ENCODE results near the gene RNASEH2C. TPM values are rescaled to one million over a fixed set of nuclear protein-coding genes. Genes with fewer than 3 reads are reported as not detected.
A peak's percentile ranks its signal among the peaks of the same experiment; 100 is the strongest.

The RNASEH2C gene
- total RNA-seq, 4 donors from 2014 or later, result 35.2 to 107 (median 65.4) TPM

DNA sequence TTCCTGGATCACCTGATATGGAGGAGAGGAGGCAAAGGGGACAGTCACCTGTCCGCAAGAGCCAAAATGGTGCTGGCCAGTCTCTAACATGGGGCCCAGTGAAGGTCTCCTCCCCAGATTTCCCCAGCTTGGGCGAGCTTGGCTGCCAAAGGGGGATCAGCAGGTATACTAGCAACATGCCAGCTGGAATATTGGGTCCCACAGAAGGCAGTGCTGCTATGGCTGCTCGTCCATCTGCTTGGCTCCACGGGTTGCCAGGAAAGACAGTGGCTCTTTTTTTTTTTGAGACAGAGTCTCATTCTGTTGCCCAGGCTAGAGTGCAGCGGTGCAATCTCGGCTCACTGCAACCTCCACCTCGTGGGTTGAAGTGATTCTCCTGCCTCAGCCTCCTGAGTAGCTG lies 21.3 kb downstream of the RNASEH2C start:
- TF ChIP-seq POLR2A (IDR thresholded peaks at IDR 0.05), result no peak
- TF ChIP-seq, protein P1, sequence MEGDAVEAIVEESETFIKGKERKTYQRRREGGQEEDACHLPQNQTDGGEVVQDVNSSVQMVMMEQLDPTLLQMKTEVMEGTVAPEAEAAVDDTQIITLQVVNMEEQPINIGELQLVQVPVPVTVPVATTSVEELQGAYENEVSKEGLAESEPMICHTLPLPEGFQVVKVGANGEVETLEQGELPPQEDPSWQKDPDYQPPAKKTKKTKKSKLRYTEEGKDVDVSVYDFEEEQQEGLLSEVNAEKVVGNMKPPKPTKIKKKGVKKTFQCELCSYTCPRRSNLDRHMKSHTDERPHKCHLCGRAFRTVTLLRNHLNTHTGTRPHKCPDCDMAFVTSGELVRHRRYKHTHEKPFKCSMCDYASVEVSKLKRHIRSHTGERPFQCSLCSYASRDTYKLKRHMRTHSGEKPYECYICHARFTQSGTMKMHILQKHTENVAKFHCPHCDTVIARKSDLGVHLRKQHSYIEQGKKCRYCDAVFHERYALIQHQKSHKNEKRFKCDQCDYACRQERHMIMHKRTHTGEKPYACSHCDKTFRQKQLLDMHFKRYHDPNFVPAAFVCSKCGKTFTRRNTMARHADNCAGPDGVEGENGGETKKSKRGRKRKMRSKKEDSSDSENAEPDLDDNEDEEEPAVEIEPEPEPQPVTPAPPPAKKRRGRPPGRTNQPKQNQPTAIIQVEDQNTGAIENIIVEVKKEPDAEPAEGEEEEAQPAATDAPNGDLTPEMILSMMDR (IDR thresholded peaks at IDR 0.05), result no peak
- no peak overlapping the region for H3K4me3 ChIP-seq
- no peaks in the 10 kb centered on the region for H3K9me3 ChIP-seq
- no peaks in the 10 kb centered on the region for H3K4me1 ChIP-seq
- intact Hi-C loops (cut with DNase I; ENCODE audit: low total_unique reads), result no loop called here
- no peak overlapping the region for H3K27ac ChIP-seq
- H3K27me3 ChIP-seq, result no peaks in the 10 kb centered on the region
- no peaks in the 10 kb centered on the region for H3K36me3 ChIP-seq
- no peak for DNase-seq

DNA sequence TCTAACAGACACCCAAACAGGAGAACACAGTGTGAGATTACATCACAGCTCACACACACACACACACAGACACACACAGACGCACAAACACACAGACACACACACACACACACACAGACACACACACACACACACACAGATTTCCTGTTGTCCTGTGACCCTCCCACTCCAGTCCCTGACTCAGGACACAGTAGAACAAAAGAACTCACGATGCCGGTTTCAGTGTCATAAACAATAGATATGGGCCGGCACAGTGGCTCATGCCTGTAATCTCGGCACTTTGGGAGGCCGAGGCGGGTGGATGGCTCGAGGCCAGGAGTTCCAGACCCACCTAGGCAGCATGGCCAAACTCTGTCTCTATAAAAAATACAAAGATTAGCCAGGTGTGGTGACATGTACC lies 22.4 kb downstream of the RNASEH2C start:
- no peaks in the 10 kb centered on the region for H3K4me1 ChIP-seq
- H3K9me3 ChIP-seq, result no peaks in the 10 kb centered on the region
- no peaks in the 10 kb centered on the region for H3K27me3 ChIP-seq
- DNase-seq, result no peak
- TF ChIP-seq POLR2A (IDR thresholded peaks at IDR 0.05), result no peak
- TF ChIP-seq, protein P1 (IDR thresholded peaks at IDR 0.05), result no peak
- no peak overlapping the region for H3K4me3 ChIP-seq
- intact Hi-C loops (cut with DNase I; ENCODE audit: low total_unique reads), result no loop called here
- H3K36me3 ChIP-seq, result no peaks in the 10 kb centered on the region
- no peak overlapping the region for H3K27ac ChIP-seq

DNA sequence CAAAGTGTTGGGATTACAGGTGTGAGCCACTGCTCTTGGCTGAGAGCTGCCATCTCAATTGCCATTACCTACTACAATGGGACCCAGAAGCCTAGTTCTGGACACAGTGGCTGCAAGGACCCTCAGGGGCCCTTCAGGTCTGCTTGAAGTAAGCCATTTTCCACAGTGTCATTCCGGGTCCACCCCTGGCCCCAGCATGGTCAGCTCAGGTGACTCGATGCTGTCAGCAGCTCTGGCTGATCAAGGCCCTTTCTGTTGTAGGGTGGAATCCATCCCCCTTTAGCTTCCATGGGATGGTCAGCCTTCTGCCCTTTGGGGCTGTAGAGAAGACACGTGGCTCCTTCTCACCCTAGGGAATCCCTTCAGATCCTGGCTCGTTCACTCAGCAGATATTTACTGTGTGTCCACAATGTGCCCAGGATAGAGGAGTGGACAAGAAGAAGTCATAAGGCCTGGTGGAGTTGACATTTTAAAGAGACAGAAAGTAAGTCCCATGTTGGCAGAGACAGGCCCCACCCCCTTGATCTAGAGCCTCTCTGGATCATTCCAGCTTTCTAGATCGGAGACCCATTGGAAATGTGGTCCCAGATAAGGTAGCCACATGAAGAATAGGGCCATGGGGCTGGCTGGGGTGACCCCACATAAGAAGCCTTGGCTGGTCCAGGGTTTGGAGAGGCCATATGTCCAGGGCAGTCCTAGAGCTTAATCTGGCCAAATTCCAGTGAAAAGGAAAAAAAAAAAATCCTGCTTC lies 23.6 kb downstream of the RNASEH2C start:
- TF ChIP-seq, protein P1 (IDR thresholded peaks at IDR 0.05), result no peak
- TF ChIP-seq POLR2A (IDR thresholded peaks at IDR 0.05), result no peak
- Histone ChIP-seq H3K9me3 (no peaks in the 10 kb centered on the region), H3K36me3 (no peaks in the 10 kb centered on the region), H3K27ac (no peak overlapping the region), H3K27me3 (no peaks in the 10 kb centered on the region), H3K4me1 (no peaks in the 10 kb centered on the region), H3K4me3 (no peak overlapping the region)
- DNase-seq, result no peak
- intact Hi-C loops (cut with DNase I; ENCODE audit: low total_unique reads), result no loop called here

DNA sequence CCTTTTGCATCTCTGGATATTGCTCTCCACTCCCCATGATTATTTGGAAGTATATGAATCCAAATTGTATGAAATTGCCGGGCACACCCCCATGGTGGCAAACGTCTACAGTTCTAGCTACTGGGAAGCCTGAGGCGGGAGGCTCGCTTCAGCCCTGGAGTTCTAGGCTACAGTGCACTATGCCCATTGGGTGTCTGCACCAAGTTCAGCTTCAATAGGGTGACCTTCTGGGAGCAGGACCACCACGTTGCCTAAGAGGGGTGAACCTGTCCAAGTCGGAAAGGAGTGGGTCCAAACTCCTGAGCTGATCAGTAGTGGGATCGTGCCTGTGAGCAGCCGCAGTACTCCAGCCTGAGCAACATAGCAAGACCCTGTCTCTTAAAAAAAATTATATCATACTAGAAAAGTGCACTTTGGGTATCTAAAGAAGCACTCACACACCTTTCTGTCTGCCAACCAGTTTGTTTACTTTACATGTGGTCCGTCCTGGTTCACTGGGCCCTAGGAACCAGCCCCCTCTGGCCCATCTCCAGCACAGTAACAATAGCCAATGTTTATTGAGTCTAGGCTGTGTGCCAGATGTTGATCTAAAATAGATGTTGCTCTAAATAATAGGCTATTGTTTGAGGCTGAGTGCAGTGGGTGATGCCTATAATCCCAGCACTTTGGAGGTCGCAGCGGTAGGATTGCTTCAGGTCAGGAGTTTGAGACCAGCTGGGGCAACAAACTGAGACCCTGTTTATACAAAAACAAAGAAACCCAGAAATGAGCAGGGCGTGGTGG lies 24.9 kb downstream of the RNASEH2C start:
- peak in 1 of 2 donors; percentile 37 for DNase-seq
- no peak overlapping the region for H3K27ac ChIP-seq

More for the DNA sequence above, 24.9 kb downstream of the RNASEH2C start:
- Histone ChIP-seq H3K36me3 (no peaks in the 10 kb centered on the region), H3K4me1 (no peaks in the 10 kb centered on the region), H3K4me3 (no peak overlapping the region), H3K9me3 (no peaks in the 10 kb centered on the region), H3K27me3 (no peaks in the 10 kb centered on the region)
- TF ChIP-seq POLR2A (IDR thresholded peaks at IDR 0.05), result no peak
- TF ChIP-seq, protein P1 (IDR thresholded peaks at IDR 0.05), result no peak
- intact Hi-C loops (cut with DNase I; ENCODE audit: low total_unique reads), result no loop called here
